Measurements from ENCODE around the gene MPP2. TPM values are rescaled to one million over a fixed set of nuclear protein-coding genes. Genes with fewer than 3 reads are reported as not detected.
"Not testable (repeated sequence)": the region's sequence is repeated elsewhere in the genome, so short reads cannot be mapped to it uniquely, and the experiment has no call there.

The MPP2 gene
- polyA plus RNA-seq, 1 donor, result 6.4 TPM

GRCh38 chr17:43877031-43877430, 30.3 kb downstream of the MPP2 start:
- no peak for DNase-seq

- no peak for DNase-seq
These were observed 31.7 kb downstream of the MPP2 start for GRCh38 chr17:43875476-43876147.

DNA sequence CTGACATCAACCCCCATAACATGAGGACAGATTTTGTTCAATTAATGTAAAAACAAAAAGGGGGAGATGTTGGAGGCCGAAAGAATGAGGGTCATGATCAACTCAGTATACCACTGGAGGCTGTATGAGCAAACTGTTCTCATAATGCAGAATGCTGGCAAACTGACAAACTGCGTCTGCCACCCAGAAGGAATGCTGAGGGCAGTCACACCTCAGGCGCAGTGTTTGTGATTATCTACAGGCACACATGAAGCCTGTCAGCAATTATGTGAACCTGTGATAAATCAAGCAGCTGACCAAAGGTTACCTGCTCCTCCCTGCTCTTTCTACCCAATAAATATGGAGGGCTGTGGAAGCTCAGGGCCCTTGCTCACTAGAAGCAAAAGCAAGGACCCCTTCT, 33.0 kb downstream of the MPP2 start:
- DNase-seq, result no peak

GRCh38 chr17:43873815-43874214, 33.5 kb downstream of the MPP2 start:
- DNase-seq, result no peak

GRCh38 chr17:43873091-43873490, 34.2 kb downstream of the MPP2 start:
- no peak for DNase-seq

GRCh38 chr17:43871946-43872690, 35.2 kb downstream of the MPP2 start:
- no peak for DNase-seq

- not testable (repeated sequence) for DNase-seq
These were observed 38.3 kb downstream of the MPP2 start for GRCh38 chr17:43869031-43869430.

GRCh38 chr17:43868226-43868994, 38.9 kb downstream of the MPP2 start:
- no peak for DNase-seq

GRCh38 chr17:43864161-43864984, 43.0 kb downstream of the MPP2 start:
- DNase-seq, result no peak

DNA sequence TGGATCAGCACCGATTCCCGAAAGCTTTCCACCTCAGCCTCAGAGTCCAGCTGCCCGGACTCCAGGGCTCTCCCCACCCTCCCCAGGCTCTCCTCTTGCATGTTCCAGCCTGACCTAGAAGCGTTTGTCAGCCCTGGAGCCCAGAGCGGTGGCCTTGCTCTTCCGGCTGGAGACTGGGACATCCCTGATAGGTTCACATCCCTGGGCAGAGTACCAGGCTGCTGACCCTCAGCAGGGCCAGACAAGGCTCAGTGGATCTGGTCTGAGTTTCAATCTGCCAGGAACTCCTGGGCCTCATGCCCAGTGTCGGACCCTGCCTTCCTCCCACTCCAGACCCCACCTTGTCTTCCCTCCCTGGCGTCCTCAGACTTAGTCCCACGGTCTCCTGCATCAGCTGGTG, 45.4 kb downstream of the MPP2 start:
- no peak for DNase-seq

DNA sequence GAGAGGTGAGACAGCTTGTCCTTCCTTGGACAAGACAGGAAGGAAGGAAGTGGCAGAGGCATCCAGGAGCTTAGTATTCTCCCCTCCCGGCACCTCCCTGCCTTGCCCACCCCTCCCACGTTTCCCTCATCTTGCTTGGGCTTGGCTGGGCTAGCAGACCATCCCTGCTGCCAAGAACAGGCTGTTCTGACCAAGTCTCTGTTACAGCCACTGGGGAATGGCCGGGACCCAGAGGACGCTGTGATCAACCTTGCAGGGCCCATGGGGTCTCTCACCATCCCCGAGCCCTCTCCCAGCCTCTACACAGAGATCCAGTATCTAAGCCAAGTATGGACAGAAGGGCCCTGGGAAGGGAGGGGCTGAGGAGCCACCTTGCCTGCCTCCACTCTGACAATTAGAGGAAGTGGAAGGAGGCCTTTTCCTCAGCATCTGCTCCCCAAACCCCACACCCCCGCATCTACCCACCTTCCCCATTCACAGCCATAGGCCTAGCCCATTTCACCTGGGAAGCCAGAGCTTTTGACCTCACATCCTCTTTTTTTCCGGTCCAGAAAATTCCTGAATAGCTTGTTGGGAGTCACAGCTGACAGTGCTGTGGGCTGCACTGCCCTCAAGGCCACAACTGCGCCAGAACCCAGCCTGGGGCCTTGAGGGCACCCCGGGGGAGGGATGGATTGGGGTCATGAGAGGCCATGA, 46.3 kb downstream of the MPP2 start:
- DNase-seq, result no peak

DNA sequence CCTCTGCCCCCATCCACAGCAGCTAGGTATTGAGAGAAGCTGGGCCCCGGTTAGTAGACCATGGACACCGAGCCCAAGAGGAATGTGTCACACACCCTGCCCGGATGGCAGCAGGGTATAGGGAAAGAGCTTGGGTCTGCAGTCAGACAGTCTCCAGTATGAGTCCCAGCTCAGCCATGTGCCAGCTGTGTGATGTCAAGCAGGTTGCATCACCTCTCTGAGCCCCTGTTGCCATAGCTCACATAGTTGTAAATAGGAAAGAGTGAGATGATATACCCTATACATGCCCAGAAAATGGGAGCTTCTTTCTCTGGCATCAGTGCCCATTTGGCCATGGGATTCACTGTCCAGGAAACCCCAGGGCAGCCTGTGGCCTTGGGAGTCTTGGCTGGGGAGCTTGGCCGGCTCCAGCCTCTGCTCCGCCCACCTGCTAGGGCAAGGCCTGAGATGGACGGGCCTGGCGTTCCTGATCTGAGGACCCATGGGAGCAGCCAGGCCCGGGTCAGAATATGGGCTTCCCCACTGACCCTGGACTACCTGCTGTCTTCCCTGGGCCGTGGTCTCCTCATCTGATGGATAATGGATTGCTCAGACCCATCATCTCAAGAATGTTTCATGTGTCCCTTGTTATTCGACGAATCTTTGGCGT, 47.1 kb downstream of the MPP2 start:
- no peak for DNase-seq

DNA sequence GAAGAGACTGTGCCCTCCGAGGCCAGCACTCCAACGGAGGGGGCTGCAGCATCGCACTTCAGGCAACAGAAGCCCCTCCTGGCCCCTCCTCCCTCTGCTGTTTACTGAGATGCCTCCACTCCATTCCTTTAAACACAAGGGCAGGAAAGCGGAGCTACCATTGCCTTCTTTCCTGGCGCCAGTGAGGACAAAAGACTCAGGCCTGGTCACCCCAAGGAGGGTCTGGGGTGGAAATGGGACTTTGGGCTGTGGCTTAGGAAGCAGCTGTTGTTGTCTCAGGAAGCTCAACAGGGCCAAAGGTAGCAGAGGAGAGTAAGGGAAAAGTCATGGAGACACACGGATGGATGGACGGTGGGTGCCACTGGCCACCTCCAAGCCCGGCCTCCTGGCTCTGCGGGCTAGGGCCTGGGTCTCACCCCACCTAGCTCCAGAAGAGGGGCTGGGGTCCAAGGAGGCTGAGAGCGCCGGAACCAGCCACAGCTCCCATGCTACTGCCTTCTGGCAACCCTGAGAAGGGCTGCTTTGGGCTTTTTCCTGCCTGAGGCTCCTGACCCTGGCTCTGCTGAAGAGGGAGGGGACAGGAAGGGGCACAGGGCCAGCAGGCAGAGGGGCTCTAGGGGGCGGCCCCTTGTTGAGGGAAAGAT, 49.3 kb downstream of the MPP2 start:
- DNase-seq, result no peak

DNA sequence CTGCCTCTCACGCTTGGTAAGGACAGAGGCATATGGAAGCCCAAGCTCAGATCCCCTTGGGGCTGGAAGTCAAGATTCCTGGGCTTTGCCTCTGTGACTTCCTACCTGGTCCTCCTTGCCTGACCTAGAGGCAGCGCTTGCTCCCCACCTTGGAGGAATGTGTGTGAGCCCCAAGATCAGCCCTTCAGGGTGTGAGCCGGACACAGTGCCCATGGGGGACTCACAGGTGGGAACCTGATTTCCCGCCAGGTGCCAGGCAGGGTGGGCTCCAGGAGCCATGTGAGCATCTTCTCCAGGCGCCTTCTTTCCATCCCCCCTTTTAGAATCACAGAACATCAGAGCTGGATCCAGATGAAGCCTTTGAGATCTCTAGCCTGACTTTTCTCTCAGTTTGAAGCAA, 50.2 kb downstream of the MPP2 start:
- no peak for DNase-seq

DNA sequence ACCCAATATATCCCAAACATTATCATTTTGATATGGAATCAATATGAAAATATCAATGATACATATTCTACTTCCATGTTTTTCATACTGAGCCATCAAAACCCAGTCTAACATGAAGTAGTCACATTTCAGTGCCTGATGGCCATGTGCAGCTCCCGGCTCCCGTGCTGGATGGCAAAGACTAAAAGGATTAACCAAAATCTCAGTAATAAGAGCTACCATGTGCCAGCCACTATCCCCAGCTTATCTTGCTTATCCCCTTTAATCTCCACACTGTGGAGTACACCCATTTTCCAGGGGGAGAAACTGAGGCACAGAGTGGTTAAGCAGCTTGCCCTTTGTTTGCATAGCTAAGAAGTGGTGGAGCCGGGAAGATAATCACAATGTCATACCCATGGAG, 51.2 kb downstream of the MPP2 start:
- no peak for DNase-seq

DNA sequence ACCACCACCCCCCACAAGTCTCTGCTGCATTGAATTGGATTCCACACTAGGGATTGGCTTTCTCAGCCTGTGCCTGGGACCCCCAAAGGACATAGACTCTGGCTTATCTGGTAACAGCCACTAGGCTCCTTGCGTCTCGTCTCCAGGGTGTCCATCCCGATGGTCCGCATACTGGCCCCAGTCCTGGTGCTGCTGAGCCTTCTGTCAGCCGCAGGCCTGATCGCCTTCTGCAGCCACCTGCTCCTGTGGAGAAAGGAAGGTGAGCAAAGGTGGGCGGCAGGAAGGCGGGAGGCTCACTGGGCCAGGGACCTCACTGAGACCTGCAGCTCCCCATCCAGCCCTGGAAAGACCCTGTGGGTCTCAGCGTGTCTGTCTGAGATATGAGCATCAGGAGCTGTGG, 52.3 kb downstream of the MPP2 start:
- DNase-seq, result no peak

GRCh38 chr17:43854498-43854897, 52.8 kb downstream of the MPP2 start:
- no peak for DNase-seq

- no peak for DNase-seq
These were observed 53.8 kb downstream of the MPP2 start for GRCh38 chr17:43853546-43853945.

DNA sequence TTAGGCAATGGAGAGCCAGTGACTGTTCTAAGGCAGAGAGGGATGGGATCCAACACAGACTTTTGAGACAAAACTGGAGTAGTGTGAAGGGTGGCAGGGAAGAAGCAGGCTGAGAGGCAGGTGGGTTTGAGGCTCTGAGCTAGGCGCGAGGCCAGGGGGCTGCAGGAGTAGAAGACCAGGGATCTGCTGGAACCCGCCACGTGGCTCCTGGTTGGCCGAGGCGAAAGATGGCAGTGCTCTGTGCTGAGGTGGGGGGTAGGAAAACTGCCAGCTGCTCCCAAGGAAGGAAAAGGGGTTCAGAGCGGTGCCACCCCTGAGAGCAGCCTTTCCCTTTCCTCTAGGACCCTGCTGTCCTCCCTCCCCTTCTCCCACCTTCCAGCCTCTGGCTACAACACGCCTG, 54.8 kb downstream of the MPP2 start:
- no peak for DNase-seq

GRCh38 chr17:43849116-43849515, 58.2 kb downstream of the MPP2 start:
- no peak for DNase-seq

- no peak for DNase-seq
These were observed 58.7 kb downstream of the MPP2 start for GRCh38 chr17:43848601-43849000.
